ENCODE data around the gene SMAD6. TPM values are rescaled to one million over a fixed set of nuclear protein-coding genes. Genes with fewer than 3 reads are reported as not detected.

SMAD6 gene
- total RNA-seq, 3 donors from 2014 or later (not counting 1 experiment from before 2014, with no cell fraction given): 0.07 to 0.38 (median 0.09) TPM

DNA sequence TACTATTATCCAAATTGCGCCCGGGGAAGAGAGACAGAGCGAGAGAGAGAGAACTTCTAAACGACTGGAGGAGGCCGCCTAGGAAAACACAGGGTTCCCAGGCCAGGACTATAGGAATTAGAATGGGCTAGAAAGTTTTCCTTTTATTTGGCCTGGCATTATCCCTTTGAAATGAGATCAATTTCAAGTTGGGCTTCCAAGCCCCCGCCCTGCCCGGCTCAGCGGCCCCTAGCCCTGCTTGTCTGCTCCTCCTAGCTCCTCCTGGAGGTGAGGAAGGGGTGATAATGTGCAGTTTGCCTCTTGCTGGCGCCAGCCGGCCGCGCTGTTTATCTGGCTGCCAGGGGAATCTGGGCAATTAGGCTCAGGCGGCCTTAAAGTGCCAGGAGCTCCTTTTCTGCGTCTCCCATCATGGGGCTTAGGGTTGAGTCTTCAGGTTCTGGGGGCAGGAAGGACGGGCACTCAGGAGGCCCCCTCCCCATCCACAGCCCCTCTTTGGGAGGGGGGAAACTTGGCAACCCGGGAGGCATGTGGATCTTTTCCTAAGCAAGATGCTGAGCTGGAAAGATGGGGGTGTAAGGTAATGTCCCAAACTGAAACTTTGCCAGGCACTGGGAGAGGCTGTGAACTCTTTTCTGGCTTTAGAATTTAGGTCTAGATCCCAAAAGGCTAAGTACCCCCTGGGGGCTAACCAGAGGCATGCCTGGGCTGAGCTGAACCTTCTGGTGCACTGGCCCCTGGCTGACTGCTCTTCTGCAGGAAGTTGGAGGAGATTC, 5.5 kb downstream of the SMAD6 start:
- intact Hi-C loops (cut with micrococcal nuclease): no loop called here

DNA sequence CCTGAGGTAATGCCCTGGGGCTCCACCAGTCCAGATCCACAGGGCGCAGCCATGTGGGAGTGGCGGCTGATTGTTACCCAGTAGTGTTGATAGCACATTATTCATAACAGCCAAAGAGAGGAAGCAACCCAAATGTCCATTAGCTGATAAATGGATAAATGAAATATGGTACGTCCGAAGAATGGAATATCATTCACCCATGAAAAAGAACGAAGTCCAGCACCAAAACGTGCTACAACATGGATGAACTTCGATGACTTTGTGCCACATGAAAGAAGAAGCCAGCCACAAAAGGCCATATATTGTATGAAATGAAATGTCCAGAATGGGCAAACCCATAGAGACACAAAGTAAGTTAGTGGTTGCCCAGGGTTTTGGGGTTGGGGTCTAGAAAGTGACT, 6.4 kb downstream of the SMAD6 start:
- TF ChIP-seq, protein P1, sequence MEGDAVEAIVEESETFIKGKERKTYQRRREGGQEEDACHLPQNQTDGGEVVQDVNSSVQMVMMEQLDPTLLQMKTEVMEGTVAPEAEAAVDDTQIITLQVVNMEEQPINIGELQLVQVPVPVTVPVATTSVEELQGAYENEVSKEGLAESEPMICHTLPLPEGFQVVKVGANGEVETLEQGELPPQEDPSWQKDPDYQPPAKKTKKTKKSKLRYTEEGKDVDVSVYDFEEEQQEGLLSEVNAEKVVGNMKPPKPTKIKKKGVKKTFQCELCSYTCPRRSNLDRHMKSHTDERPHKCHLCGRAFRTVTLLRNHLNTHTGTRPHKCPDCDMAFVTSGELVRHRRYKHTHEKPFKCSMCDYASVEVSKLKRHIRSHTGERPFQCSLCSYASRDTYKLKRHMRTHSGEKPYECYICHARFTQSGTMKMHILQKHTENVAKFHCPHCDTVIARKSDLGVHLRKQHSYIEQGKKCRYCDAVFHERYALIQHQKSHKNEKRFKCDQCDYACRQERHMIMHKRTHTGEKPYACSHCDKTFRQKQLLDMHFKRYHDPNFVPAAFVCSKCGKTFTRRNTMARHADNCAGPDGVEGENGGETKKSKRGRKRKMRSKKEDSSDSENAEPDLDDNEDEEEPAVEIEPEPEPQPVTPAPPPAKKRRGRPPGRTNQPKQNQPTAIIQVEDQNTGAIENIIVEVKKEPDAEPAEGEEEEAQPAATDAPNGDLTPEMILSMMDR (IDR thresholded peaks at IDR 0.05): no peak

More for the DNA sequence above, 5.5 kb downstream of the SMAD6 start:
- WGBS (ENCODE audit: insufficient coverage): 88% methylated on average over 16 of the region's 16 CpGs
- no peaks in the 10 kb centered on the region for H3K9me3 Mint-ChIP-seq
- Histone ChIP-seq H3K36me3 (ENCODE audit: control insufficient read depth, insufficient read depth, low read length) (no peaks in the 10 kb centered on the region), H3K27ac (ENCODE audit: low read length) (no peak overlapping the region), H3K27me3 (ENCODE audit: control insufficient read depth, insufficient read depth, low read length) (peaks cover 15% of the 10 kb centered on the region), H3K4me3 (ENCODE audit: low read length) (no peak overlapping the region), H3K9me3 (ENCODE audit: control insufficient read depth, insufficient read depth, low read length) (no peaks in the 10 kb centered on the region), H3K4me1 (ENCODE audit: control insufficient read depth, insufficient read depth, low read length) (peaks cover 6% of the 10 kb centered on the region)
- TF ChIP-seq, protein P1 (IDR thresholded peaks at IDR 0.05): no peak
- no peaks in the 10 kb centered on the region for H3K36me3 Mint-ChIP-seq
- peaks cover 0 to 12% of the 10 kb centered on the region in 2 donors for H3K4me1 Mint-ChIP-seq
- ATAC-seq: no peak
- H3K27me3 Mint-ChIP-seq (ENCODE audit: low read depth in 2 of 2): peaks cover 18% of the 10 kb centered on the region in 2 donors
- DNase-seq: no peak
- no peak overlapping the region for H3K4me3 Mint-ChIP-seq
- H3K27ac Mint-ChIP-seq: no peak overlapping the region

DNA sequence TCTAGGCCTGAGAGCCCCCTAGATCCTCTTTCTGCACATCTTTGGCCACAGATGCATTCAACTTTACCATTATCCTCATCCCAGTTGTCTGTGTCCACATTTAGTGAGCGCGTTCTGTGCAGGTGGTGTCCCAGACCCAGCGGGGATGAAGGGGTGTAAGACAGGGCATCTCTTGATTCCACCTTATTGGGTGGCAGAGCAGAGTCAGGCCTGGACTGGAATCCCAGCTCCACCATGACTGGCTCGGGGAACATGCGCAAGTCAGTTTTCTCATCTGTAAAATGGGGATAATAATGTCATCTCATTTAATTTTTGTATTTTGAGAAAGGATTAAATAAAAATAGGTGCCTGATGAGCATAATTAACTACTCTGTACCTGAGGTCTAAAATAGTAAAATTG, 7.8 kb downstream of the SMAD6 start:
- no peak overlapping the region for H3K4me3 Mint-ChIP-seq

More for the DNA sequence above, 6.4 kb downstream of the SMAD6 start:
- H3K4me3 ChIP-seq (ENCODE audit: low read length): no peak overlapping the region
- no peak overlapping the region for H3K4me3 Mint-ChIP-seq
- H3K27me3 Mint-ChIP-seq (ENCODE audit: low read depth in 2 of 2): peaks cover 18% of the 10 kb centered on the region in 2 donors
- no peaks in the 10 kb centered on the region for H3K9me3 ChIP-seq (ENCODE audit: control insufficient read depth, insufficient read depth, low read length)
- intact Hi-C loops (cut with micrococcal nuclease): no loop called here
- H3K36me3 Mint-ChIP-seq: no peaks in the 10 kb centered on the region
- H3K36me3 ChIP-seq (ENCODE audit: control insufficient read depth, insufficient read depth, low read length): no peaks in the 10 kb centered on the region
- H3K27me3 ChIP-seq (ENCODE audit: control insufficient read depth, insufficient read depth, low read length): peaks cover 12% of the 10 kb centered on the region
- H3K27ac Mint-ChIP-seq: no peak overlapping the region
- peaks cover 3% of the 10 kb centered on the region for H3K4me1 ChIP-seq (ENCODE audit: control insufficient read depth, insufficient read depth, low read length)
- H3K27ac ChIP-seq (ENCODE audit: low read length): no peak overlapping the region
- DNase-seq: no peak
- no peak for ATAC-seq
- no peaks in the 10 kb centered on the region for H3K9me3 Mint-ChIP-seq
- WGBS (ENCODE audit: insufficient coverage): 86% methylated on average over 7 of the region's 7 CpGs
- H3K4me1 Mint-ChIP-seq: peaks cover 0 to 9% of the 10 kb centered on the region in 2 donors

More for the DNA sequence above, 7.8 kb downstream of the SMAD6 start:
- Mint-ChIP-seq H3K27me3 (ENCODE audit: low read depth in 2 of 2) (peaks cover 9 to 10% of the 10 kb centered on the region in 2 donors), H3K9me3 (no peaks in the 10 kb centered on the region), H3K4me1 (no peaks in the 10 kb centered on the region), H3K27ac (no peak overlapping the region), H3K36me3 (no peaks in the 10 kb centered on the region)
- Histone ChIP-seq H3K27ac (ENCODE audit: low read length) (no peak overlapping the region), H3K4me3 (ENCODE audit: low read length) (no peak overlapping the region), H3K36me3 (ENCODE audit: control insufficient read depth, insufficient read depth, low read length) (no peaks in the 10 kb centered on the region), H3K9me3 (ENCODE audit: control insufficient read depth, insufficient read depth, low read length) (no peaks in the 10 kb centered on the region), H3K4me1 (ENCODE audit: control insufficient read depth, insufficient read depth, low read length) (peaks cover 8% of the 10 kb centered on the region), H3K27me3 (ENCODE audit: control insufficient read depth, insufficient read depth, low read length) (peaks cover 3% of the 10 kb centered on the region)
- TF ChIP-seq, protein P1 (IDR thresholded peaks at IDR 0.05): no peak
- intact Hi-C loops (cut with micrococcal nuclease): no loop called here
- WGBS (ENCODE audit: insufficient coverage): 90% methylated on average over 5 of the region's 5 CpGs
- ATAC-seq (no peak), DNase-seq (no peak)

Measured in natural killer cell (primary cell).